HG02588 (cell line): ENCODE measurements around the gene HIKESHI.

ENCODE experiments used
- ATAC-seq: cut with Tn5 transposase; IDR thresholded peaks from one replicate; pipeline ENCODE4 v1.9.1; 2021; ENCODE audit warnings: mild to moderate bottlenecking, moderate library complexity; ENCODE audit not compliant: unreplicated experiment

Gene HIKESHI

GRCh38 chr11:86374069-86374468, 72.0 kb downstream of the HIKESHI start:
- no peak for ATAC-seq

- no peak for ATAC-seq
These were observed 72.5 kb downstream of the HIKESHI start, which contains the start of gene CCDC81 for GRCh38 chr11:86374586-86374985. Gene CCDC81 (plus strand): TSS chr11:86374887. CDS start chr11:86375164, 277 bp downstream.

DNA sequence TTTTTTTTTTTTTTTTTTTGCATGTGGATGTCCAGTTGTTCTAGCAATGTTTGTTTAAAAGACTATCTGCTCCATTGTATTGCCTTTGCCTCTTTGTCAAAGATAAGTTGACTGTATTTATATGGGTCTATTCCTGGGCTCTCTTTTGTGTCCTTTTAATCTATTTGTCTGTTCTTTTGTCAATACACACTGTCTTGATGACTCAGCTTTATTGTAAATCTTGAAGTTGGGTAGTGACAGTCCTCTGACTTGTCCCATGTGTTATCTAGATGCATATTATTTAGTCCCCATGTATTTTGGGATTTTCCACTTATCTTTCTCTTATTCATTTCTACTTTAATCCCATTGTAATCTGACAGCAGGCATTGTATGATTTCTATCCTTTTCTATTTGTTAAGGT, 75.9 kb downstream of the HIKESHI start:
- no peak for ATAC-seq

DNA sequence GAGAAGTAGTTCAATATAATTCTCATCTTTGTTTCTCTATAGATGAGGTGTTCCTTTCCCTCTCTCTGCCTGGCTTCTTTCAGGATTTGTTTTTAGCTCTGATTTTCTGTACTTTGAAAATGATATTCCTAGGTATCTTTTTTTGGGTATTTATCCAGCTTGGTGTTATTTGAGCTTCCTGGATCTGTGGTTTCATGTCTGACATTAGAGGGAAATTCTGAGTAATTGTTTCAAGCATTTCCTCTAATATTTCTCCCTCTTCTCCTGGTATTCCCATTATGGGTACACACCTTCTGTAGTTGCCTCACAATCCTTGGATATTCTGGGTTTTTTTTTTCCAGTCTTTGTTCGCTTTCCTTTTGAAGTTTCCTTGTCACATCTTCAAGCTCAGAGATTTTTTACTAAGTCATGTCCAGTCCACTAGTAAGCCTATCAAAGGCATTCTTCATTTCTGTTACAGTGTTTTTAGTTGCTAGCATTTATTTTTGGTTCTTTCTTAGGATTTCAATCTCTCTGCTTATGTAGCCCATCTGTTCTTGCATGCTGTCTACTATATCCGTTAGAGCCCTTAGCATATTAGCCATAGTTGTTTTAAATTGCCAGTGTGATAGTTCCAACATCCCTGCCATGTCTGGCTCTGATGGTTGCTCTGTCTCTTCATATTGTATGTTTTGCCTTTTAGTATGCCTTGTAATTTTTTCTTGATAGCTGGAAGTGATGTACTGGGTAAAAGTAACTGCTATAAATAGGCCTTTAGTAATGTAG, 78.4 kb downstream of the HIKESHI start:
- no peak for ATAC-seq

DNA sequence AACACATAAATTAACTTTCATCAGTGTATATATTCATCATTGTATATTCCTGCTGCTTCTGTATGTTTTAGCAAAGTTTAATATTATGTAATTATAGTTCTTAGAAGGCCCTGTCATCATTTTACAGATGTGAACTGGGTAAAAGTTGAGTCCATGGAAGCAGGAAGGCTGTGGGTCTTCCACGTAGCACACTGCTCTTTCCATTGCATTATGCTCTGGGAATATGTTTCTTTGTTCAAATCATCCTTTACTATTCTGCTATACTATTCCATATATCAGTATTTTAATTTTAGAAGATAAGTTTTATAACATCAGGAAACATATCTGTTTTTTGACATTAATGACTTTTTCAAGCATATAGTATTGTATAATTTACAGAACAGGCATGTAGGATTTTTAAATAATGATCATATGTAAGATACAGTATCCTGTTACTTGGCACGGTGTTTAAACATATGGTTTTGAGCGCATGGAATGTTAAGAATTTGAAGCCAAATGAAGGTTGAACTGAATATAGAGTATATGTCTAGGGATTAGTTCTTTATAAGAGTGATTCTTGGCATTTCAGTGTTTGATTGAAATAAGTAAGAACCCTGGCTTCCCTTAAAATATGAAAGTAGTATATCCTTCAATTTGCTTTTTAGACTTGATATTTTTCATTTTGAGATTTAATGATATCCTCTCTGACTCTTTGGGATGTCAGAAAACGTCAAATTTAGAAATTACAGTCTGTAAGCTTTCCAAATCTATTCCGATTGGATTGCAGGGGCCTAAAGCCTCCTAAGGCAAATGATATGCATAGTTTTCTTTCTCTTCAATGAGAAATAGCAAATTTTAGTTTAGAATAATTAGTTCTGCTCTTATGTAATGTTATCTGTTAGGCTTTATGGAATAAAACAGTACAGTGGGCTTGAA, 81.3 kb downstream of the HIKESHI start:
- ATAC-seq: no peak

GRCh38 chr11:86386283-86386682, 84.2 kb downstream of the HIKESHI start:
- no peak for ATAC-seq

- no peak for ATAC-seq
These were observed 84.7 kb downstream of the HIKESHI start for GRCh38 chr11:86386746-86387145.

GRCh38 chr11:86388198-86388597, 86.2 kb downstream of the HIKESHI start:
- ATAC-seq: no peak

- no peak for ATAC-seq
These were observed 88.4 kb downstream of the HIKESHI start for GRCh38 chr11:86390487-86390886.

DNA sequence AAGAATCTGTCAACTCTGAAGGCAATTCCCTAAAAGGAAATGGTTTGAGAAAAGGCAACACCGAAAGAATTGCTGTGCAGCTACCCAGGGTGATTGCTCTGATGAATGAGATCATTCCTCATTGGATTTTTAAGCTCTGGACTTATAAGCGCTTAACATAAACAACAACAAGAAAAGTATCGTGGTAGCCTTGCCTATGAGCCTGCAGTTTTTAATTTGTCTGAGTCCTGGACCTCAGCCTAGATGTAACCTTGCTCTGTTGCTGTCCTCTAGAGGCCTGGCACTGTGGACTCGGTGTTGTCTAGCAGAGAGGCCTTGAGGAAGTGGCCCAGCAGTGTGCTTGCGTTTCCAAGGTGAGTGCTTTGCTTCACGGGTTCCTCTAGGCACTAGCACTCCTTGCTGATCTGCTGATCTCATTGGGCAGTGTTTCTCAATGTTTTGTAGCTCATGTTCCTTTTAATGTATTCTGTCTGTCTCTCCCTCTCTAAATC, 93.1 kb downstream of the HIKESHI start:
- no peak for ATAC-seq
